WTC11 (cell line): Measurements from ENCODE around the gene BOLL. TPM values are rescaled to one million over a fixed set of nuclear protein-coding genes. Genes with fewer than 3 reads are reported as not detected.

Experiments
- ATAC-seq: fragments of 200-7000 bp; cut with Tn5 transposase; 2 replicates; pipeline ENCODE4 v1.10.0; 2021; ENCODE audit warnings: mild to moderate bottlenecking, moderate library complexity
- CTCF ChIA-PET: fragments of 300-600 bp; sonication (Branson Sonifier 250); formaldehyde crosslinking; loops from one replicate; lab custom pipeline; 2021; ENCODE audit warnings: antibody characterized with exemption; lab: Charles Lee
- POLR2A ChIA-PET: fragments of 350-600 bp; sonication (Branson Sonifier 250); formaldehyde crosslinking; loops from one replicate; lab custom pipeline; 2021; ENCODE audit warnings: antibody characterized with exemption; lab: Charles Lee
- DNase-seq: peaks from one replicate; pipeline ENCODE4 v3.0.0; 2021; ENCODE audit warnings: low spot score
- H3K27ac Mint-ChIP-seq: 2 replicates; pipeline ENCODE4 v1.8.0; 2021; ENCODE audit warnings: mixed read lengths
- H3K27me3 Mint-ChIP-seq: 2 replicates; pipeline ENCODE4 v1.8.0; 2021; ENCODE audit warnings: low read depth, mild to moderate bottlenecking, moderate library complexity, mixed read lengths
- H3K36me3 Mint-ChIP-seq: 2 replicates; pipeline ENCODE4 v1.8.0; 2021; ENCODE audit warnings: mixed read lengths
- H3K4me1 Mint-ChIP-seq: 2 replicates; pipeline ENCODE4 v1.8.0; 2022; ENCODE audit warnings: mixed read lengths
- H3K4me3 Mint-ChIP-seq: 2 replicates; pipeline ENCODE4 v1.8.0; 2021; ENCODE audit warnings: mild to moderate bottlenecking, moderate library complexity, mixed read lengths
- H3K9me3 Mint-ChIP-seq: 2 replicates; pipeline ENCODE4 v1.8.0; 2021; ENCODE audit warnings: mixed read lengths
- ARID4B ChIP-seq: sonication (generic); formaldehyde crosslinking; IDR thresholded peaks from 2 replicates; pipeline ENCODE4 v1.8.0; 2023; ENCODE audit warnings: missing genetic modification reagents, mild to moderate bottlenecking, borderline replicate concordance
- ATF3 ChIP-seq: sonication (generic); formaldehyde crosslinking; conservative IDR thresholded peaks from 2 replicates; pipeline ENCODE4 v1.8.1; 2022; ENCODE audit warnings: mild to moderate bottlenecking, missing genetic modification reagents
- CTCF ChIP-seq: fragments of 200-600 bp; IDR thresholded peaks from 2 replicates; pipeline ENCODE4 v1.8.0; 2022; ENCODE audit warnings: antibody characterized with exemption
- E2F1 ChIP-seq: sonication (generic); formaldehyde crosslinking; IDR thresholded peaks from 2 replicates; pipeline ENCODE4 v1.8.0; 2022; ENCODE audit warnings: mild to moderate bottlenecking, missing genetic modification reagents
- FOXJ3 ChIP-seq: sonication (generic); formaldehyde crosslinking; IDR thresholded peaks from 2 replicates; pipeline ENCODE4 v1.9.0; 2021; ENCODE audit warnings: missing genetic modification reagents, mild to moderate bottlenecking, borderline replicate concordance
- NFATC4 ChIP-seq: fragments of 250-450 bp; sonication (Bioruptor Pico); IDR thresholded peaks from 2 replicates; pipeline ENCODE4 v1.9.0; 2021; ENCODE audit warnings: mild to moderate bottlenecking
- TEAD1 ChIP-seq: sonication (generic); formaldehyde crosslinking; IDR thresholded peaks from 2 replicates; pipeline ENCODE4 v1.8.0; 2022; ENCODE audit warnings: mild to moderate bottlenecking, missing genetic modification reagents
- TEAD4 ChIP-seq: sonication (generic); formaldehyde crosslinking; IDR thresholded peaks from 2 replicates; pipeline ENCODE4 v1.8.0; 2022; ENCODE audit warnings: mild to moderate bottlenecking, missing genetic modification reagents
- ZNF396 ChIP-seq: fragments of 250-450 bp; sonication (Bioruptor Pico); IDR thresholded peaks from 2 replicates; pipeline ENCODE4 v1.8.0; 2021; ENCODE audit warnings: mild to moderate bottlenecking, moderate library complexity, borderline replicate concordance
- ZNF423 ChIP-seq: fragments of 250-450 bp; sonication (Bioruptor Pico); IDR thresholded peaks from 2 replicates; pipeline ENCODE4 v2.1.2; 2022; ENCODE audit warnings: mild to moderate bottlenecking, moderate library complexity
- ZNF425 ChIP-seq: fragments of 250-450 bp; sonication (Bioruptor Pico); conservative IDR thresholded peaks from 2 replicates; pipeline ENCODE4 v1.9.0; 2021; ENCODE audit warnings: mild to moderate bottlenecking
- ZNF671 ChIP-seq: fragments of 250-450 bp; sonication (Bioruptor Pico); IDR thresholded peaks from 2 replicates; pipeline ENCODE4 v1.8.0; 2021; ENCODE audit warnings: mild to moderate bottlenecking
- total RNA-seq: library from RNA; stranded (reverse); gene quantifications from 3 replicates; pipeline ENCODE4 v1.2.3, GENCODE V29; 2021

Gene BOLL
- total RNA-seq, 1 experiment from 2014 or later, result 0.13 TPM

- TF ChIP-seq CTCF, result no peak
- no peak for TF ChIP-seq ZNF425 (CRISPR knock-in tag)
These were observed 24.9 kb upstream of the BOLL start (continued) for GRCh38 chr2:197810016-197810415.

GRCh38 chr2:197809064-197809463, 23.9 kb upstream of the BOLL start:
- H3K4me3 Mint-ChIP-seq, result no peak overlapping the region
- no peak for TF ChIP-seq ZNF671 (CRISPR knock-in tag)
- no peaks in the 10 kb centered on the region for H3K9me3 Mint-ChIP-seq
- DNase-seq (no peak), ATAC-seq (no peak)
- ChIA-PET POLR2A (no interaction called here), CTCF (interaction anchor here (1.6 kb wide), 1 partner anchor 319 kb away, joined by 4 read pairs; no protein-coding TSS in a partner anchor)
- H3K27ac Mint-ChIP-seq, result no peak overlapping the region
- H3K36me3 Mint-ChIP-seq, result no peaks in the 10 kb centered on the region
- peaks cover 45% of the 10 kb centered on the region for H3K27me3 Mint-ChIP-seq
- peaks cover 10% of the 10 kb centered on the region for H3K4me1 Mint-ChIP-seq

GRCh38 chr2:197805715-197806633, 20.9 kb upstream of the BOLL start:
- TF ChIP-seq NFATC4 (CRISPR knock-in tag) (no peak), ATF3 (CRISPR knock-in tag) (no peak)
- no peak for ATAC-seq
- Mint-ChIP-seq H3K36me3 (no peaks in the 10 kb centered on the region), H3K27ac (no peak overlapping the region), H3K4me3 (peak overlapping the region; percentile 77), H3K27me3 (peaks cover 65% of the 10 kb centered on the region), H3K4me1 (peaks cover 14% of the 10 kb centered on the region), H3K9me3 (no peaks in the 10 kb centered on the region)
- no peak for DNase-seq
- ChIA-PET CTCF (interaction anchor here (1.2 to 1.5 kb wide), 2 partner anchors 293 to 490 kb away, joined by 3 to 4 read pairs; no protein-coding TSS in a partner anchor), POLR2A (interaction anchor here (0.6 kb wide), 1 partner anchor 492 kb away, joined by 3 read pairs; no protein-coding TSS in a partner anchor)

GRCh38 chr2:197804758-197805714, 19.9 kb upstream of the BOLL start:
- peak overlapping the region; percentile 77 for H3K4me3 Mint-ChIP-seq
- no peaks in the 10 kb centered on the region for H3K9me3 Mint-ChIP-seq
- H3K27me3 Mint-ChIP-seq, result peaks cover 65% of the 10 kb centered on the region
- ATAC-seq (peak; percentile 9), DNase-seq (peak; percentile 44)
- no peak overlapping the region for H3K27ac Mint-ChIP-seq
- peaks cover 14% of the 10 kb centered on the region for H3K4me1 Mint-ChIP-seq
- ChIA-PET CTCF (interaction anchor here (1.0 to 1.5 kb wide), 6 partner anchors 8 to 492 kb away, joined by 3 to 4 read pairs (median 3); no protein-coding TSS in a partner anchor), POLR2A (interaction anchor here (0.6 kb wide), 1 partner anchor 493 kb away, joined by 3 read pairs; no protein-coding TSS in a partner anchor)
- H3K36me3 Mint-ChIP-seq, result no peaks in the 10 kb centered on the region
- TF ChIP-seq TEAD4 (CRISPR knock-in tag) (0 out of 2 replicates have a peak, but pooled peaks have one; percentile 18), ARID4B (CRISPR knock-in tag) (0 out of 2 replicates have a peak, but pooled peaks have one; percentile 28), TEAD1 (CRISPR knock-in tag) (0 out of 2 replicates have a peak, but pooled peaks have one; percentile 23), FOXJ3 (no peak), ZNF423 (CRISPR knock-in tag) (peak; percentile 58), ZNF396 (CRISPR knock-in tag) (no peak), E2F1 (CRISPR knock-in tag) (no peak)
